GM21737 (cell line): ENCODE results near the gene L3MBTL4.
"Not testable (repeated sequence)": the region's sequence is repeated elsewhere in the genome, so short reads cannot be mapped to it uniquely, and the experiment has no call there.

ENCODE experiments used
- ATAC-seq: cut with Tn5 transposase; IDR thresholded peaks from one replicate; pipeline ENCODE4 v1.9.1; 2021; ENCODE audit warnings: mild to moderate bottlenecking, moderate library complexity; ENCODE audit not compliant: unreplicated experiment

The L3MBTL4 gene

DNA sequence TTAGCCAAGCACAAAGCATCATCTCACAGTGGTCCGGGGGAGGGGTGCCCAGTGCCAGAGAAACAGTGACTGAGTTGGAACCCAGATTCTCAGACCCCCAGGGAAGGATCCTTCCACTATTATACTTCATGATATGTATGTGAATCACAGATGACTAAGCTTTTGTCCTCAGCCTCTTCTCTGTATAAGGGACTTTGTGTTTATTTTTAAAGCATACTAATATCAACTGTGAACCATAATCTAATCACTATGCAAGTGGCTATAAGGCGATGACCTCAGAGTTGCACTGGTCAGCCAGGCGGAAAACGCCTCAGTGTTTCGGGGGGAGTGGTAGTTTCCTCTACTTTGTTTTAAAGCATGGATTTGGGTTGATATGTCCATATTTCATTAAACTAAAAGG is 359.0 kb downstream of the L3MBTL4 start:
- no peak for ATAC-seq

DNA sequence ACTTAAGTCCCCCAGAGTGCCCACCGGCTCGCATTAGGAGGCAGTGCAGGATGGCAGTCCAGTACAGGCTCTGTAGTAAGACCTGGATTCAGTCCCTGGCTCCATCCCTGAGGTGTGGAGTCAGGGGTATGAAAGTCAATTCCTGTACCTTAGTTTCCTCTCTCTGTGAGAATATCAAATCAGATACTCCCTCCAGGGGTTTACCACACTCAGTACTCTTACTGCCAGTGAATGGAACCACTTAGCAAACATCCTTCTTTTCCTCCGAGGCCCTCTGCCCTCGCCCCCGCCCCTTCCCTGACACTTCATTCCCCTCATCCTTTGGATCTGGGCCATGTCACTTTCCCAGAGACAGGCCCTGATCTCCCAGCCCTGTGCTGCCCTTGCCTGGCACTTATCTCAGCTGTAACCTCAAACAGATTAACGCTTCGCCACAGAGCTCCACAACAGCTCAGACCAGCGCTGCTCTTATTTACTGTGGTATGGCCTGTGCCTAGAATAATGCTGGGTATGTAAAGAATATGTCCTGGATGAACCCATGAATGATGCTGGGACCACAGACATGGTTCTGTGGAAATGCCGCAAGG is 360.4 kb downstream of the L3MBTL4 start:
- no peak for ATAC-seq

DNA sequence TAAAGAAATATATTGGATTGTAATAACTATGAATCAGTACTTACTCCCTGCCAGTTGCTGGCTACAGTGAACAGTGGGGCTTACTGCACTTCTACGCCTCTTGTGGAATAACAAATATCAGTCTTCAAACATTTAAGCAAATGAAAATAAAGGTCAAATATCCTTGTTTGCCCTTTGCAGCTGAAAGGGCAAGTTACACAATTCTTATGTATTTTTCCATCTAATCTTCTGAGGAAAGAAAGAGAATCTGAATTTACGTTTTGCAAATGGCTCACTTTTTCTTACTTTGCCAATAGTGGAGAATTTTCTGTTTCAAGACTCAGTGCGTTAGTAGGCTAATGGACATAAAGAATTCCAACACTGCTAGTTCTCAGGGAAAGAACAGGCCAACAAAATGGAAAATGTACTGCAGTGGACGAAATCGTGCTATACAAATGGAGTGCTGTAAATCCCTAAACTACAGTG is 362.2 kb downstream of the L3MBTL4 start:
- no peak for ATAC-seq

DNA sequence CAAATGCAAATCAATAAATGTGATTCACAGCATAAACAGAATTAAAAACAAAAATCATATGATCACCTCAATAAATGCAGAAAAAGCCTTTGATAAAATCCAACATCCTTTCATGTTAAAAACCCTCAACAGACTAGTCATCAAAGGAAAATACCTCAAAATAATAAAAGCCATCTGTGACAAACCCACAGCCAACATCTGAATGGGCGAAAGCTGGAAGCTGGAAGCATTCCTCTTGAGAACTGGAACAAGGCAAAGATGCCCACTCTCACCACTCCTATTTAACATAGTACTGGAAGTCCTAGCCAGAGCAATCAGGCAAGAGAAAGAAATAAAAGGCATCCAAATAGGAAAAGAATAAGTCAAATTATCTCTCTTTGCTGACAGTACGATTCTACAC is 367.1 kb downstream of the L3MBTL4 start:
- not testable (repeated sequence) for ATAC-seq

DNA sequence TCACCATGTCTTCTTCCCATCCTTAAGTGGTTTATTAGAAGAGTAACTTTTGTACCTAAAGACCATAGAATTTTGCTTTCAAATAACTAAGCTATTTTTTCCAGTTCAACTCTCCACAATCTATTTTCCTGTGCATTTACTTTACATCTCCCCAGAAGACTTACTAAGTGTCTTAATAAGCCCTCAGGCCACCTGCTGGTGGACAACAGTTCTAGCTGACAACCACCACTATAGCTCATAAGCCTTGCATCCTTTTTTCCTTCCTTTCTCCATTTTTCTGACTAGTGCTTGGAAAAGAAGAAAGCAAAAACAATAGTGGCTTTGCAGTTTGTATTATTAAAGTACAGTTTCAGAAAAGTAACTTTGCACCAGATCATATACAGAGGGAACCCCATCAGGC is 369.9 kb downstream of the L3MBTL4 start:
- no peak for ATAC-seq

DNA sequence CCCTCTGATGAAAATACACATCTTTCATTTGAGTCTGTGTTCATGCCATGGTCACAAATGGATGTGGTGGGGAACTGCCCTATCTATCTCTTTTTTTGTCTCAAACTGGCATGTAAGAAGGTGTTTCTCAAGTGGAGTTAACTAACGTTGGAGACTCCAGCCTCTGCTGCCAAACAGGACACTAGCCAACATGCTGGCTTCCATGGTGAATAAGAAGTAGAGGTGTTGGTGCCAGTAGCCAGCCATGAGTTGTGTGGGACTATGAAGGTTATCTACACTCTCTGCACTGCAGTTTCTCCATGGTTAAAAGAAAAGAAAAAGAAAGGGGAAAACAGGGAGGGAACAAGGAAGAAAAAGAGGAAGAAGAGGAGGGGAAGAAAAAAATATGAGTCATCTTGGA is 370.4 kb downstream of the L3MBTL4 start:
- no peak for ATAC-seq

DNA sequence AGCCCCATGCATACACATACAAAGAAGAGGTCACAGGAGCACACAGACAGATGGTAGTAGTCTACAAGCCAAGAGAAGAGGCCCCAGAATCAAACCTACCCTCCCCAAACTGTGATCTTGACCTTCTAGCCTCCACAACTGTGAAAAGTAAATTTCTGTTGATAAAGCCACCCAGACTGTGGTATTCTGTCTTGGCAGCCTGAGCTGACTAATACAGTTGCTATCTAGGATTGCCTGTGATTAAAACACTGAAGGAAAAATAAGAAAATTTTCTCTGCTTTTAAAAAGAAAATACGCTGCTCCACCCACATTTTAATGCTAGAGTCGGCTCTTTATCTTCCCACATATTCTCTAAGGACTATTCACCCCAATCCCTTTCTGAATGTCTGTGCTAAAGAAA is 375.7 kb downstream of the L3MBTL4 start:
- no peak for ATAC-seq

DNA sequence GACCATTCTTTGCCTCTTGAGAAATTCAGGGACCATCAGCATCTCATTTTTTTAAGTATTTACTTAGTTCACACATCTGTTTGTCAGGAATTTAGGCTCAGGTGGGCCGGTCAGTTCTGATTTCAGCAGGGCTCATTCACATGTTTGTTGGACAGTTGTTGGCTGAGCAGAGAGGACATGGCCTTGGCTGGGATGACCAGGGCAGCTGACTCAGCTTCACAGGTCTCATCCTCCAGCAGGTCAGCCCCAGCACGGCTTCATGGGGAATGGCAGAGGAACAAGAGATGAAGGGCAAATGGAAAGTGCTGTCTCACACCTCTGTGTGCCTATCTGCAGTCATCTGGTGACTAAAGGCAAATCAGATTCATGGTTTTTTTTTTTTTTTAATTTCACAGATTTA is 383.3 kb downstream of the L3MBTL4 start:
- no peak for ATAC-seq

DNA sequence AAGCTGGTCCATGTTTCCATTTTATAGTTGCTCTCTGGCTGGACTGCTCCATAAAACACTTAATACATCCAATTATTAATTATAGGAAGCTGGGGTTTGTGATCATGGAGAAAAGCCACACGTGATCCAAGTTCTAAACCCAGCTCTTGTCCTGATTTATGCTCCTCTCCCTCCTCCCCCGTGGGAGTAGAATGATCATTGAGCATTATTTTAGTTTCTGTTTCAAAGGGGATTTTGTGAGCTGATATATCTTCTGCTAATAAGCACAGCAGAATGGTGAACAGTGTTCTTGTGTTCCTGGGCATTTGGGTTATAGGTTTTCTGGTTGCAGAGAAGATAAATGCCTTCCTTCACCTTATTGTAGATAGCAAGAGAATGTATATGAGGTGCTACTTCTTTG is 383.7 kb downstream of the L3MBTL4 start:
- no peak for ATAC-seq

DNA sequence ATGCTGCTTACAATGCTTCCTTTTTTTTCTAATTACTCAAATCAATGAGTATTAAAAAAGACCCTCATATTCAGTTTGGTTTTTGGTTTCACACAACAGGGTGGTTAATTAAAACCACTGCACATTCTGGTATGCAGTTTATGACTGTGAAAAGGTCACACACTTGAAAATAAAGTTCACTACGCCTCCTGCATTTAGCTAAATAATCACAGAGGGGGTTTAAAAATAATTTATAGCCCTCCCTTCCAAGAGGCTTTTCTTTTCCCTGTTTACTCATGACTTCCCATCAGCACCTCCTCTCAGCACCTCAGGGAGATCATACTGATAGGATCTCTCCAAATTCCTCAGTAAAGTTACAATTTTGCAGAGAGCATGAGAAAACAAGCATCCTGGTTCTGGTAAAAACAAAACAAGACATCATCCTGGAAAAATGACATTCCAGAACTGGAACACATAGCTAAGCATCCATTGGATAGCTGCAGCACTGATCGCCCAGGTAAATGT is 389.9 kb downstream of the L3MBTL4 start:
- no peak for ATAC-seq

DNA sequence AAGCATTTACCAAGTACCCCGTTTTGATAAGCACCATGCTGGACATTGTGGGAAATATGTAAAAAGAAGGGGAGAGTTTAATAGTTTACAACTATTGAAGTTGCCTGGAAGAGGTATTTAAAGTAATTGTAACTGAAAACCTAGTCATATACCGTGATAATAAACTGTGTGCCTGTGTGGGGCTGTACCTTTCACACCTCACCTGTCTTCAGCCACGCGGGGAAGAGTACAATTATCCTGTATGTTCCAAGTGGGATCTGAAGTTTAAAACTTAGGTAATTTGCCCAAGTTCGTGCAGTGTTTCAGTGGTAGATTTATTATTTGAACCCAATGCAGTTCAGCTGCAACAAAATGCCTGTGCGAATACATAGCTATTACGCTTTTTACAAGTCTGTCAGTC is 391.2 kb downstream of the L3MBTL4 start:
- no peak for ATAC-seq

DNA sequence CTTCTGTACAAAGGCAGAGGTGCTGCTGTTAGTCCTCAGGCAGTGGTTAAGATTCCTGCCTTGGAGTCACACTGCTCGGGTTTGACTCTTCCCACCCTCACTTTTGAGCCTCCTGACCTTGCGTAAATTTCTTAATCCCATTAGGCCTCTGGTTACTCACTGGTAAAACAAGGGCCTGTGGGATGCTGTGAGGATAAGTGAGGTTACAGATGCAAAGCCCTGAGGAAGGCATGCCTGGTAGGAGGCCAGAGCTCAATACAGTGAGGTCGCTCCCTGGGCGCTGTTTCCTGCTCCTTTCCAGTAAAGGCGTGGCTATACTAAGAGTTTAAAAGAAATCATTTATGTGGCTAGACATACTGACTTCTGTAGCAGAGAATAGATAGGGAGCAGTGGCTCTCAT is 391.9 kb downstream of the L3MBTL4 start:
- no peak for ATAC-seq

DNA sequence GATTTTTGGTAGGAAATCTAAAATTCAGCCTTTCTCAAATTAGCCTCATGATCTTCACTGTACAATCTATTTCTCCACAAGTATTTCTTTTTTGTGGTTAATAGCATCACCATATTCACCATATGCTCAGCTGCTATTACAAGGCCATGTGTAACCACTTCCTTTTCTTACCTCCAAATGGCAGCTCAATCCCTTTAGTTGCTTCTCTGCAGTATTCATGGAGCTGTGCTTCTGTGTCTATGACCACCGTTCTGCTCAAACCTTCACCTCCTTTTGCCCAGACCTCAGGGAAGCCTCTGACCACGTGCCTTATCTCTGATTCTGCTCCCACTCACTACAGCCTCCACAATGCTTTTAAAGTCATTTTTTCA is 392.7 kb downstream of the L3MBTL4 start:
- peak; percentile 57 for ATAC-seq

DNA sequence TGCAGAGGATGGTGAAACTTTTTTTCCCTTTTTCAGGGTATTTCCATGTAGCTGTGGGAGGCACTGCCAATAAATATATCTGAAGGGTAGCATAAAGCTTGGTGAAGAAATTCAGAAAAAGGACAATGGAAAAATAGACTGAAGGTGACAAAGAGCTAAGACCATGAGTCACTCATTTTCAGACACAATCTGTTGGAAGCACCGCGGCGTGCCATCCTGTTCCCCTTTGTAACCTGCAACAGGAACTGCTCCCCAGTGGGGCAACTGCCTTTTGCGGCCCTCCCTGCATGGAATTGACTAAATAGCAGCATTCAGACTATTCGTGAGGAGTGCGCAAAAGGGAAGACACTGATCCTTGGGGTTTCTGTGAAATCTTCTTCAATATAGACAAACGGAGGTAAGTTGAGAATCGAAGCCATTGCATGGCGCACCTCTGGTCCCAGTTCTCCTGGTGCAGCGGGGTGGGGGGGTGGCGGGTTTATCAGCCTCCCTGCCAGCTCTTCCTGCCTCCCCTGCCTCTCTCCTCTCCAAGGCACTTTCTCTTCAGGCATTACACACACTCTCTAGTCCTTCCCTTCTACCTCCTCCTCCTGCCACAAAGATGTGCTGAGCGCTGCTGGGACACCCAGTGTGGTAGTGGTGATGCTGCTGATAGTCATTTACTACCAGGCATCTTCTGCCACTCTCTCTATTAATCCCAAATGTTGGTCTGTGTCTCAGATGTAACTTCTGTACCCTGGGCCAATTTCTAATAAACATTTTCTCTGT is 393.2 kb downstream of the L3MBTL4 start:
- ATAC-seq: no peak

DNA sequence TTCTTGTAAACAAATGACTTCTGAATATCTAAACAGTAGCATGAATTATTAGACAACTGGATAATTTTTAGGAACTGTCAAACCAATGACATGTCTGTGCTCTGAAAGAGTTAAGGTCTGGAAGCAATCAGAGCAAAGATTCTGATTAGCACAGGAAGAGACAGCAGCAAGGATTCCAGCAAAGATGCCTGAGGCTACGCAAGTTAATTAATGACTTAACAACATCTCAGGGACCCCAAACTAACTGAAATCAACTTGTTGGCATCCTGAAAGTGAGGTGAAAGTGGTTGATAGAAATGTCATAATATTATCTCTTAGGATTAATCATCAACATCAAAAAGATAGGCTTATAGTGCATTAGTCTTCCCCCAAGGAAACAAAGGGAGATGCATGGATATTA is 396.0 kb downstream of the L3MBTL4 start:
- ATAC-seq: no peak

DNA sequence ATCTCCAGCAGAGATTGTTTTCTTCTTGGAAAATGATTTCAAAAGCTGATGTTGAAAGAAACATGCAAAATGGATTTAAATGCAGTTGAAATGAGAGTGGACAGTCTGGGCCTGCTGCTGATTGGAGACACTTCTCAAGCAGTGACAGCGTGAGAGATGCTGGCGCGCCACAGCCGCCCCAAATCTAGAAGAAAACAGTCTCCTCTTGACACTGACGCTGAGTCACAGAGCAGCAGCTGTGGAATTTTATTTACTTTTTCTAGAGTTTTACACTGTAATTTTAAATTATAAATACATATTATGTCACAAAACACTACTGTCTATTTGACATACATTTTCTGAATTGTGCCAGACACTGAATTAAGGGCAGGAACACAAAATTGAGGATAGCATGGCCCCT is 397.5 kb downstream of the L3MBTL4 start:
- no peak for ATAC-seq

DNA sequence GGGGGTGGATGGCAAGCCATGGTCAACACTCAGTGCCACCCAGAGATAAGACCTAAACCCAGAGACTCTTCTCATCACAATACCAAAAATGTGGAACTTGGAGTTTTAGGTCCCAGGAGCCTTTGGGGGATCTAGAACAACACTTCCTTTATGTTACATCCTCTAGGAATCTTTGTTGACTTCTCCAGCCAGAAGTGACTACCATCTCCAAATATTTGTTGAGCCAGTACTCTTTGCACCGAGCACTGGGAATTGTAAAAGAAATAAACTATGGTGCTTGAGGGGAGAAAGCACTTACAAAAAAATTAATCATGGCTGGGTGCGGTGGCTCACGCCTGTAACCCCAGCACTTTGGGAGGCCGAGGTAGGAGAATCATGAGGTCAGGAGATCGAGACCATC is 399.3 kb downstream of the L3MBTL4 start:
- ATAC-seq: no peak

DNA sequence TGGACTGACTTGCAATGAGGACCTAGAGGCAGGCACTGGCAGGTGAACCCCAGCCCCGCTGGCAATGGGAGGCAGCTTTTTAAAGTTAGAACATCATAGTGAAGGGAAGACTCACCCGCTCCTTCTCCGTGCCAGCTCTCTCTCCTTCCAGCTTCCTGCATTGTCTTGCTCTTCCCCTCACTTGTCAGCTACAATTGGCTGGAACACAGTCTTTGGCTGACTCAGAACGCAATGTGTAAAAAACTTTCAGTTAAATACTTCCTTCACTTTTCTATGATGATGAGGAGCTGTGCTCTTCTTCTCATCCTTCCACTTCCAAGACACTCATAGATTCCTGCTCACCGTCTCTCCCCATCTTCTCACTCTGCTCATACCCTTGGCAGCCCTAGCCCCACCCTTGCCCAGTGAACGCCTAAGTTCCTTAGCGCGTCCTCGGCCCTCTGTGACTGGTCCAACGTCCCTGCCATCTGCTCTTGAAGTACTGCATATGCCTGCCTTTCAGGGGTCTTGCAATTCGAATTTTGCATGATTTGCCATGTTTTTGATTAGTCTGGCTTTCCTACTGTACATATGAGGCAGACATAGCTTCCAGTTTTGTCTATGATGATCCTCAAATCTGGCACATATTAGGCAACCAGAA is 401.4 kb downstream of the L3MBTL4 start:
- ATAC-seq: no peak

DNA sequence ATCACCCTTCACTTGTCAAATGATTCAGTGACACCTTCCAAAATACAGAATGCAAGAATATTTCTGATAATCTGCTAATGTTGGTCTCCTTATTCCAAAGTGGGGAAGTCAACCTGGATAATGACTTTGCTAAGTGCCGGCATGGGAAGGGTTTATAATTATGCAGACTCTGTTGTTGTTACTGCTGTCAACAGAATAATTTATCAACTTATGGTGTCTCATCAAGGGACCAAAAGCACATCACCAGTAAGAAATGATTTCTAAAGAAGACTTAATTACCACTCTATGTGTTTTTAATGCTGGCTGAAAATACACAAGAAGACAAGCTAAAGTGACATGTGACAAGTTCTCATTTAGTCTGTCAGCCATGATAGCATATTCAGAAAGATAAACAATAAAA is 403.8 kb downstream of the L3MBTL4 start:
- no peak for ATAC-seq

DNA sequence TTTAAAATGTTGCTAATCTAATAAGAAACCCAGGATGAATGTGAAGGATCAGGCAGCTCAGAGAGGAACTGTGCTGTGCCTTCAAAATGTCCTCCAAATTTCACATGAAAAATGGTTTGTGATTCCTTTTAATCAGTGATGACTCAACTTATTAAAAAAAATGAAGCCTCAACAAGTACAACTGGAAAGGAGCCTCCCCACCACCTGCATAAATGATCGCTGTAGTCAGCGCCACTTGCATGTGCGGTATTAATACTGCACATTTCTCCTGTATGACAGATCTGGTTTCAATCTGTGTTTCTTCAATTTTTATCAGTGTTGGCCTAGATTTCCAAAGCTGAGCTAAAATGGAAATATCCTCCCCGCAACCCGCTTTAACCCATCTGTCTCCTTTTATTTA is 404.4 kb downstream of the L3MBTL4 start:
- no peak for ATAC-seq

DNA sequence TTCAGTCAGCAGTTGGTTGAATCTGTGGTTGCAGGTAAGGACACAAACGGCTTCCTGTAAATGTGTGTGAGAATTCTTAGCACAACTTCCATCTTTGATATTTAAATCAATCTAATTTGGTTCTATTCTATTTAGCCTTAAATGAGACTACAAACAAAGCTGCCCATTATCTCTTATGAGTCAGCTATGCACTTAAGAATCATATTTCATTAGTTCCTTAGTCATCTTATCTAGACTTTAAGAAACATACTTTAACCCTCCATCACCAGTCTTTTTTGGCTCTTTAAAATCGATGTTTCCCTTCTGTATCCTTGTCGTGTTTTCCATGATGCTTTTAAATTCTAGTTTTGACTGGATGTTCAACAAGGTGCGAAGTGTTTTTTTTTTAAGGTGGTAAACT is 405.0 kb downstream of the L3MBTL4 start:
- ATAC-seq: no peak

DNA sequence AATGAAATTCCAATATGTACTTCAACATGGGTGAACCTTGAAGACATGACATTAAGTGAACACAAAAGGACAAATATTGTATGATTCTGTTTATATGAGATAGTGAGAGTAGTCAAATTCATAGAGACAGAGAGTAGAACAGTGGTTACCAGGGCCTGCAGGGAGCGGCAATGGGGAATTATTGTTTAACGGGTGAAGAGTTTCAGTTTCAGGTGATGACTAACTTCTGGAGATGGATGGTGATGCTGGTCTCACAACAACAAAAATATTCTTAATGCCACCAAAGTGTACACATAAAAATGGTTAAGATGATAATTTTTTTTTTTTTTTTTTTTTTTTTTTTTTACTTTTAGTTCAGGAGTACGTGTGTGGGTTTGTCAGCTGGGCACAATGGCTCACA is 410.0 kb downstream of the L3MBTL4 start:
- ATAC-seq: peak; percentile 98
